Upper lobe of right lung (tissue), 1 donor: ENCODE measurements around the gene ENSA. TPM values are rescaled to one million over a fixed set of nuclear protein-coding genes. Genes with fewer than 3 reads are reported as not detected.

ENCODE experiments used
- ATAC-seq: fragments of 200-7000 bp; cut with Tn5 transposase; one replicate; pipeline ENCODE4 v1.9.1; 2020; ENCODE audit warnings: mild to moderate bottlenecking, moderate library complexity
- DNase-seq: peaks from one replicate; pipeline ENCODE4 v3.0.0-alpha.2; 2020
- H3K27ac ChIP-seq: fragments of 200-600 bp; one replicate; pipeline ENCODE4 v1.8.0; 2022
- H3K27me3 ChIP-seq: fragments of 200-600 bp; one replicate; pipeline ENCODE4 v1.8.0; 2022; ENCODE audit warnings: mild to moderate bottlenecking
- H3K36me3 ChIP-seq: fragments of 200-600 bp; one replicate; pipeline ENCODE4 v1.8.0; 2022
- H3K4me1 ChIP-seq: fragments of 200-600 bp; one replicate; pipeline ENCODE4 v1.8.0; 2022
- H3K4me3 ChIP-seq: fragments of 200-600 bp; one replicate; pipeline ENCODE4 v1.8.0; 2022; ENCODE audit warnings: mild to moderate bottlenecking
- H3K9me3 ChIP-seq: fragments of 200-600 bp; one replicate; pipeline ENCODE4 v1.8.0; 2022
- intact Hi-C: fragments of 100-400 bp; cut with DNase I; formaldehyde crosslinking; loops from one replicate; pipeline ENCODE4 v1.11.0; 2022
- total RNA-seq: library from RNA; stranded (reverse); fragmentation: NEBNext Ultra II Directional; extraction: Animal tissue kit (Norgen Biotek cat#: 25700); gene quantifications from one replicate; pipeline ENCODE4 v1.2.1, GENCODE V29; 2021
- TF ChIP-seq, protein P1 (sequence below): fragments of 200-600 bp; IDR thresholded peaks from one replicate; pipeline ENCODE4 v1.8.0; 2022; ENCODE audit warnings: antibody characterized with exemption
- donor health status: DM: no; HTN: yes; CAD: no; lungs with severe emphysema.

Gene ENSA
- total RNA-seq, 1 donor from 2014 or later: 188 TPM

DNA sequence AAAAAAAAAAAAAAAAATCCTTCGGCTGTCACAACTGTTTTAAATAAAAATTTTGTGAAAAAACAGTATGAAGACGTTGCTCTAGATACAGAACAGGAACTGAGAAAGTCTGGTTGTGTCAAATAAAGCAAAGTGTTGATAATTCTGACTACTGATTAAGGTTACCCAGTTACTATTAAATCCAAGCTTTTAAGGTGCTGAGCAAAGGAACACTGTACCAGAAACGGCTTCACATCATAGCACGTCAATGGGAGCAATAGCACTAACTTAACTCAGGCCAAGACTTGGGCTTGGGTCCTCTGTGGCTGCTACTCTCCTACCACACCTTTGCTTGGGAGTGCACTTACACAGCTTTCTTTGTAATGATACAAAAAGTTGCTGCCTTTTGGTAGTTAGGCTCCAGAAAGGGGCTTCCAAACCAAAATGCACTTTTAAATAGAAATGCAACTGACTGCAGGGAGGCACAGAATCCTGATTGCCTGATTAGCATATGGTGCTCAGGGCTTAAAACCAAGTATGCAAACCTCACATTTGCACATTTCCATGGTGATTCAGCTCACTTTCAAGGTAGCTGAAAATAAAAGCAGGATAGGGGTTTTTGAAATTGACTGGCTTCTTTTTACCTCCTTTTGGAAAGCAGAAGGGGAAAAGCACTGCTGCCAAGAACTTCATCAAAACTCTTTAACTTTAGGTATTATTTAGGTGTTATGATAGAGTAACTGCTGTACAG is 56.3 kb downstream of the ENSA start:
- Histone ChIP-seq H3K4me3 (peak overlapping the region; percentile 88), H3K27ac (peak overlapping the region; percentile 100), H3K36me3 (peaks cover 84% of the 10 kb centered on the region), H3K9me3 (no peaks in the 10 kb centered on the region), H3K4me1 (peaks cover 74% of the 10 kb centered on the region), H3K27me3 (no peaks in the 10 kb centered on the region)
- intact Hi-C loops: loop anchor here (10.0 kb wide), 1 partner anchor 52 kb away; the partner anchor contains the start of gene ENSA
- DNase-seq (no peak), ATAC-seq (no peak)
- TF ChIP-seq, protein P1, sequence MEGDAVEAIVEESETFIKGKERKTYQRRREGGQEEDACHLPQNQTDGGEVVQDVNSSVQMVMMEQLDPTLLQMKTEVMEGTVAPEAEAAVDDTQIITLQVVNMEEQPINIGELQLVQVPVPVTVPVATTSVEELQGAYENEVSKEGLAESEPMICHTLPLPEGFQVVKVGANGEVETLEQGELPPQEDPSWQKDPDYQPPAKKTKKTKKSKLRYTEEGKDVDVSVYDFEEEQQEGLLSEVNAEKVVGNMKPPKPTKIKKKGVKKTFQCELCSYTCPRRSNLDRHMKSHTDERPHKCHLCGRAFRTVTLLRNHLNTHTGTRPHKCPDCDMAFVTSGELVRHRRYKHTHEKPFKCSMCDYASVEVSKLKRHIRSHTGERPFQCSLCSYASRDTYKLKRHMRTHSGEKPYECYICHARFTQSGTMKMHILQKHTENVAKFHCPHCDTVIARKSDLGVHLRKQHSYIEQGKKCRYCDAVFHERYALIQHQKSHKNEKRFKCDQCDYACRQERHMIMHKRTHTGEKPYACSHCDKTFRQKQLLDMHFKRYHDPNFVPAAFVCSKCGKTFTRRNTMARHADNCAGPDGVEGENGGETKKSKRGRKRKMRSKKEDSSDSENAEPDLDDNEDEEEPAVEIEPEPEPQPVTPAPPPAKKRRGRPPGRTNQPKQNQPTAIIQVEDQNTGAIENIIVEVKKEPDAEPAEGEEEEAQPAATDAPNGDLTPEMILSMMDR: no peak

Other genes with a start within 250 kb of the ENSA start
- gene TARS2, start 142.2 kb downstream of the ENSA start, total RNA-seq: 18.5 TPM
- 15.5 TPM for gene ECM1, start 121.5 kb downstream of the ENSA start, total RNA-seq
- gene FALEC, start 113.9 kb downstream of the ENSA start, total RNA-seq: 1.0 TPM
- 99.2 TPM for gene ADAMTSL4, start 80.2 kb downstream of the ENSA start, total RNA-seq
- gene MCL1, start 50.0 kb downstream of the ENSA start, total RNA-seq: 325 TPM
- 32.2 TPM for gene GOLPH3L, start 67.5 kb upstream of the ENSA start, total RNA-seq
- 1.2 TPM for gene HORMAD1, start 91.3 kb upstream of the ENSA start, total RNA-seq
- gene CTSS, start 136.2 kb upstream of the ENSA start, total RNA-seq: 533 TPM
- gene CTSK, start 178.6 kb upstream of the ENSA start, total RNA-seq: 35.5 TPM
- 53.8 TPM for gene ARNT, start 247.0 kb upstream of the ENSA start, total RNA-seq